RWPE2 (cell line): ENCODE results near the gene VASH2.
"Not testable (repeated sequence)": the region's sequence is repeated elsewhere in the genome, so short reads cannot be mapped to it uniquely, and the experiment has no call there.

Experiments
- ATAC-seq: fragments of 200-7000 bp; cut with Tn5 transposase; 3 replicates; pipeline ENCODE4 v1.9.1; 2021; ENCODE audit warnings: low read depth
- DNase-seq: peaks from one replicate; pipeline ENCODE4 v3.0.0-alpha.2; 2020; ENCODE audit warnings: low spot score
- H3K27ac ChIP-seq: fragments of 450-650 bp; 2 replicates; pipeline ENCODE4 v1.5.1; 2017; ENCODE audit warnings: mild to moderate bottlenecking; ENCODE audit not compliant: poor library complexity, severe bottlenecking
- H3K27me3 ChIP-seq: fragments of 250-450 bp; sonication (Bioruptor Pico); 2 replicates; pipeline ENCODE4 v1.5.1; 2021; ENCODE audit warnings: mild to moderate bottlenecking, moderate library complexity; ENCODE audit not compliant: insufficient read depth, poor library complexity, severe bottlenecking
- H3K36me3 ChIP-seq: fragments of 250-450 bp; sonication (Bioruptor Pico); 2 replicates; pipeline ENCODE4 v1.5.1; 2020; ENCODE audit warnings: low read depth, mild to moderate bottlenecking, moderate library complexity
- H3K4me1 ChIP-seq: fragments of 250-450 bp; sonication (Bioruptor Pico); 2 replicates; pipeline ENCODE4 v1.5.1; 2021; ENCODE audit warnings: mild to moderate bottlenecking, moderate library complexity; ENCODE audit not compliant: insufficient read depth, poor library complexity, severe bottlenecking
- H3K4me3 ChIP-seq: fragments of 250-450 bp; sonication (Bioruptor Pico); 2 replicates; pipeline ENCODE4 v1.5.1; 2021; ENCODE audit warnings: mild to moderate bottlenecking, moderate library complexity; ENCODE audit not compliant: severe bottlenecking
- H3K9me3 ChIP-seq: fragments of 250-450 bp; sonication (Bioruptor Pico); 2 replicates; pipeline ENCODE4 v1.5.1; 2021; ENCODE audit warnings: mild to moderate bottlenecking, moderate library complexity; ENCODE audit not compliant: severe bottlenecking
- TF ChIP-seq, protein P1 (sequence below): fragments of 450-650 bp; IDR thresholded peaks from one replicate; pipeline ENCODE4 v1.5.1; 2017; ENCODE audit warnings: mild to moderate bottlenecking, moderate library complexity; ENCODE audit not compliant: poor library complexity, severe bottlenecking

Gene VASH2

DNA sequence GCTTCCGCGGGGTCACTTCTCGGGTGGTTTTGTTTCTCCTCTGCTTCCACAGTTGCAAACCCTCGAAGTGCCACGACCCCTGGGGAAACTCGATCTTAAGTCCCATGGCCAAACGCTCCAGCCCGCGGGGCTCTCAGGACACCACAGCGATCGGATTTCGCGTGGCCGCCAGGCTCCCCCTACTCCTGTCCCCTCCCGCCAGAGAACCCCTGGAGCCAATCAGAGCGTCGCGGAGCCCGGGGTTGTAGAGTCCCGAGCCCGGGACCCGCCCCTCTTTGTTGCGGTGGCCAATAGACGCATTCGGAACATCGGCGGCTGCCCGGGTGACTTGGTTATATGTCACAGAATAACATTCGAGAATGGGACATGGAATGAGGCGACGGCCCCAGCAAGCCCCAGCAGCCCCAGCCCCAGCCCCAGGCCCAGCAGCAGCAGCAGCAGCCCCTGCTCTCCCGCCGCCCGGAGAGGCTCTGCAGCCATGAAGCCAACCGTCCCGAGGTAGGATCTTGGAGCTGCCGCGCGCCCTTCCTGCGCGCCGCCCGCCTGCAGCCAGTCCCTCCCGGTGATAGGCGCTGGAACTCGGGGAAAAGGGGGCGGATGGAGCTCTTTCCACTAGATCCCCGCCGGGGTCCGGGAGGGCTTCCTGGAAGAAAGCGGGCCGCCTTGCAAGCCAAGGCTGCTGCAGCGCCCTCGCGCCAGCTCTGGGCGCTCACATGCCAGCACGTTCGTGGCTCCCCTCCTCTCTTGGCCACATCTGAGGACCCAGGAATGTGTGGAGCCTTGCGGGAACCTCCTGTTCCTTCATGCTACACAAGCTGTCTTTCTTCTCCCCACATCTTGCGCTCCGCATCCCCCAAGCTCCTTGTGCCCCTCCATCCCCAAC lies at the start of gene VASH2:
Gene VASH2, plus strand, starts transcription at position 299 of the 883 bp plus-strand sequence. CDS start 1,002 bp downstream, outside the sequence.
- no peaks in the 10 kb centered on the region for H3K4me1 ChIP-seq
- H3K4me3 ChIP-seq: peak within 1 kb of the TSS; percentile 32
- no peaks in the 10 kb centered on the region for H3K9me3 ChIP-seq
- DNase-seq: no peak
- H3K27ac ChIP-seq: no peak within 1 kb of the TSS
- peaks cover 8% of the 10 kb centered on the region for H3K27me3 ChIP-seq
- TF ChIP-seq, protein P1, sequence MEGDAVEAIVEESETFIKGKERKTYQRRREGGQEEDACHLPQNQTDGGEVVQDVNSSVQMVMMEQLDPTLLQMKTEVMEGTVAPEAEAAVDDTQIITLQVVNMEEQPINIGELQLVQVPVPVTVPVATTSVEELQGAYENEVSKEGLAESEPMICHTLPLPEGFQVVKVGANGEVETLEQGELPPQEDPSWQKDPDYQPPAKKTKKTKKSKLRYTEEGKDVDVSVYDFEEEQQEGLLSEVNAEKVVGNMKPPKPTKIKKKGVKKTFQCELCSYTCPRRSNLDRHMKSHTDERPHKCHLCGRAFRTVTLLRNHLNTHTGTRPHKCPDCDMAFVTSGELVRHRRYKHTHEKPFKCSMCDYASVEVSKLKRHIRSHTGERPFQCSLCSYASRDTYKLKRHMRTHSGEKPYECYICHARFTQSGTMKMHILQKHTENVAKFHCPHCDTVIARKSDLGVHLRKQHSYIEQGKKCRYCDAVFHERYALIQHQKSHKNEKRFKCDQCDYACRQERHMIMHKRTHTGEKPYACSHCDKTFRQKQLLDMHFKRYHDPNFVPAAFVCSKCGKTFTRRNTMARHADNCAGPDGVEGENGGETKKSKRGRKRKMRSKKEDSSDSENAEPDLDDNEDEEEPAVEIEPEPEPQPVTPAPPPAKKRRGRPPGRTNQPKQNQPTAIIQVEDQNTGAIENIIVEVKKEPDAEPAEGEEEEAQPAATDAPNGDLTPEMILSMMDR: no peak
- peak; percentile 93 for ATAC-seq
- H3K36me3 ChIP-seq: no peaks in the 10 kb centered on the region

DNA sequence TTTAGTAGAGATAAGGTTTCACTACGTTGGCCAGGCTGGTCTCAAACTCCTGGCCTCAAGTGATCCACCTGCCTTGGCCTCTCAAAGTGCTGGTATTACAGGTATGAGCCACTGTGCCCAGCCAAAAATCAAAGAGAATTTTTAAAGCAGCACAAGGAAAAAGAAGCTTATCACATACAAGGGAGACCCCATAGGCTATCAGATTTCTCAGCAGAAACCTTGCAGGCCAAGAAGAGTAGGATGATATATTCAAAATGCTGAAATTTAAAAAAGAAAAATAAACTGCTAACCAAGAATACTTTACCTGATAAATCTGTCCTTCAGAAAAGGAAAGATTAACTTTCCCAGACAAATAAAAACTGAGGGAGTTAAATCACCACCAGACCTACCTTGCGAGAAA lies 49.1 kb upstream of the VASH2 start:
- Histone ChIP-seq H3K27ac (no peak overlapping the region), H3K4me3 (no peak overlapping the region), H3K27me3 (no peaks in the 10 kb centered on the region), H3K36me3 (no peaks in the 10 kb centered on the region), H3K4me1 (no peaks in the 10 kb centered on the region), H3K9me3 (no peaks in the 10 kb centered on the region)
- ATAC-seq (no peak), DNase-seq (no peak)
- TF ChIP-seq, protein P1: no peak

DNA sequence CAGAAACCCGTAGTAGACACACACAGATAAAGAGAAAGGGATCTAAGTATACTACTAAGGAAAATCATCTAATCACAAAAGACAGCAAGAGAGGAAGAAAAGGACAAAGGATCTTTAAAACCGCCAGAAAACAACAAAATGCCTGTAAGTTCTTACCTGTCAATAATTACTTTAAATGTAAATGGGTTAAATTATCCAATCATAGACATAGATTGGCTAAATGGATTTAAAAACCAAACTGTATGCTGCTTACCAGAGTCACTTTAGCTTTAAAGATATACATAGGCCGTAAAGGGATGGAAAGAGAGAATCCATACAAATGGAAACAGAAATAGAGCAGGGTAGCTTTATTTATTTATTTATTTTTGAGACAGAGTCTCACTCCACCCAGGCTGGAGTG lies 48.3 kb upstream of the VASH2 start:
- H3K4me1 ChIP-seq: no peaks in the 10 kb centered on the region
- no peak for DNase-seq
- H3K36me3 ChIP-seq: no peaks in the 10 kb centered on the region

DNA sequence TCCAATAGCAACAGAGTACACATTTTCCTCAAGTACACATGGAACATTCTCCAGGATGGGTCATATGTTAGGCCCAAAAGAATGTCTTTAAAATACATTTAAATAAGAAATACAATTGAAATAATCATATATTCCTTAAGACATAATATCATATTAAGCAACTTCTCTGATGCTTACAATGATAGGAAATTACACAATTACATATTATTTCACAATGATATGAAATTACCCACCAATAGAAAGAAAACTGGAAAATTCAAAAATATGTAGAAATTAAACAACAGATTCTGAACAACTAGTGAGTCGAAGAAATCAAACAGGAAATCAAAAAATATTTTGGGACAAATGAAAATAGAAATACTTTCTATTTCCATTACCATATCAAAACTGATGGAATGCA lies 46.7 kb upstream of the VASH2 start:
- TF ChIP-seq, protein P1: no peak
- no peak for ATAC-seq
- Histone ChIP-seq H3K9me3 (no peaks in the 10 kb centered on the region), H3K4me1 (no peaks in the 10 kb centered on the region), H3K36me3 (no peaks in the 10 kb centered on the region), H3K27ac (no peak overlapping the region), H3K27me3 (no peaks in the 10 kb centered on the region), H3K4me3 (no peak overlapping the region)
- DNase-seq: no peak

More for the DNA sequence above, 48.3 kb upstream of the VASH2 start:
- no peaks in the 10 kb centered on the region for H3K27me3 ChIP-seq
- H3K27ac ChIP-seq: no peak overlapping the region
- ATAC-seq: no peak
- no peaks in the 10 kb centered on the region for H3K9me3 ChIP-seq
- TF ChIP-seq, protein P1: no peak
- H3K4me3 ChIP-seq: no peak overlapping the region

DNA sequence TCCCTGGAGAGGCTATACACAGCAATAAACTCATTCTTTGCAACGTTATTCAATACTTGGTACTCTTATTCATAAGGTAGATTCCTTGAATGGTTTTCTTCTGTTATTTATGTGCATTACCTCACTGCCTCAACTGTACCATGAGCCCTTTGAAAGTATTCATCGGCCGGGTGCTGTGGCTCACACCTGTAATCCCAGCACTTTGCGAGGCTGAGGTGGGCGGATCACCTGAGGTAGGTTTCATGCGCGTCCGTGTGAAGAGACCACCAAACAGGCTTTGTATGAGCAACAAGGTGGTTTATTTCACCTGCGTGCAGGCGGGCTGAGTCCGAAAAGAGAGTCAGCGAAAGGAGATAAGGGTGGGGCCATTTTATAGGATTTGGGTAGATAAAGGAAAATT lies 42.3 kb upstream of the VASH2 start:
- H3K27me3 ChIP-seq, H3K4me1 ChIP-seq, H3K27ac ChIP-seq, DNase-seq, H3K9me3 ChIP-seq, H3K4me3 ChIP-seq, ATAC-seq, H3K36me3 ChIP-seq: not testable (repeated sequence)
